Measurements from ENCODE around the gene CRACR2A. TPM values are rescaled to one million over a fixed set of nuclear protein-coding genes. Genes with fewer than 3 reads are reported as not detected.

CRACR2A gene
- total RNA-seq, 4 donors from 2014 or later: 0.47 to 1.7 (median 1.1) TPM

- no peak overlapping the region for H3K4me3 ChIP-seq
- ATAC-seq: peak; percentile 21 to 37
- no peak for DNase-seq
- intact Hi-C loops (cut with DNase I; ENCODE audit: low total_unique reads) (no loop called here), in situ Hi-C loops (cut with MboI; ENCODE audit: low sequenced_read_pairs in 4 of 4) (no loop called here)
- H3K27ac ChIP-seq: no peak overlapping the region
- H3K4me1 ChIP-seq: peaks cover 11 to 12% of the 10 kb centered on the region in 2 donors
- no peaks in the 10 kb centered on the region for H3K36me3 ChIP-seq
- H3K9me3 ChIP-seq: no peaks in the 10 kb centered on the region
- TF ChIP-seq POLR2A (IDR thresholded peaks at IDR 0.05) (no peak), CTCF (IDR thresholded peaks at IDR 0.05 in 4 of 5, conservative IDR thresholded peaks at IDR 0.05 in 1 of 5) (no peak)
- H3K27me3 ChIP-seq: no peaks in the 10 kb centered on the region
Observed at GRCh38 chr12:3600039-3600720, 152.7 kb downstream of the CRACR2A start.

GRCh38 chr12:3598896-3599860 is 153.7 kb downstream of the CRACR2A start:
- Histone ChIP-seq H3K4me3 (no peak overlapping the region), H3K27me3 (no peaks in the 10 kb centered on the region), H3K4me1 (peaks cover 3 to 6% of the 10 kb centered on the region in 2 donors), H3K36me3 (no peaks in the 10 kb centered on the region), H3K9me3 (no peaks in the 10 kb centered on the region), H3K27ac (no peak overlapping the region)
- intact Hi-C loops (cut with DNase I; ENCODE audit: low total_unique reads) (no loop called here), in situ Hi-C loops (cut with MboI; ENCODE audit: low sequenced_read_pairs in 4 of 4) (no loop called here)
- ATAC-seq (no peak), DNase-seq (no peak)
- TF ChIP-seq CTCF (IDR thresholded peaks at IDR 0.05 in 4 of 5, conservative IDR thresholded peaks at IDR 0.05 in 1 of 5) (no peak), POLR2A (IDR thresholded peaks at IDR 0.05) (no peak)

- H3K27me3 ChIP-seq: no peaks in the 10 kb centered on the region
- no peaks in the 10 kb centered on the region for H3K36me3 ChIP-seq
- TF ChIP-seq CTCF (IDR thresholded peaks at IDR 0.05 in 4 of 5, conservative IDR thresholded peaks at IDR 0.05 in 1 of 5) (no peak), POLR2A (IDR thresholded peaks at IDR 0.05) (no peak)
- H3K27ac ChIP-seq: no peak overlapping the region
- ATAC-seq (no peak), DNase-seq (no peak)
- no peak overlapping the region for H3K4me3 ChIP-seq
- in situ Hi-C loops (cut with MboI; ENCODE audit: low sequenced_read_pairs in 4 of 4) (no loop called here), intact Hi-C loops (cut with DNase I; ENCODE audit: low total_unique reads) (no loop called here)
- H3K9me3 ChIP-seq: no peaks in the 10 kb centered on the region
- H3K4me1 ChIP-seq: peaks cover 0 to 6% of the 10 kb centered on the region in 2 donors
Observed at GRCh38 chr12:3597526-3598210, 155.2 kb downstream of the CRACR2A start.

- ATAC-seq: no peak
Observed at GRCh38 chr12:3596703-3597415, 156.1 kb downstream of the CRACR2A start.

More at GRCh38 chr12:3596703-3597415, 156.1 kb downstream of the CRACR2A start:
- TF ChIP-seq POLR2A (IDR thresholded peaks at IDR 0.05): no peak
- TF ChIP-seq CTCF (IDR thresholded peaks at IDR 0.05 in 4 of 5, conservative IDR thresholded peaks at IDR 0.05 in 1 of 5): no peak
- Histone ChIP-seq H3K27ac (no peak overlapping the region), H3K9me3 (no peaks in the 10 kb centered on the region), H3K4me3 (no peak overlapping the region), H3K36me3 (no peaks in the 10 kb centered on the region), H3K27me3 (no peaks in the 10 kb centered on the region), H3K4me1 (peaks cover 0 to 6% of the 10 kb centered on the region in 2 donors)
- intact Hi-C loops (cut with DNase I; ENCODE audit: low total_unique reads): no loop called here
- in situ Hi-C loops (cut with MboI; ENCODE audit: low sequenced_read_pairs in 4 of 4): no loop called here
- DNase-seq: no peak
